HepG2 (cell line): ENCODE data around the gene CRADD. TPM values are rescaled to one million over a fixed set of nuclear protein-coding genes. Genes with fewer than 3 reads are reported as not detected.

Experiments used
- EED ChIP-seq: sonication (generic); formaldehyde crosslinking; IDR thresholded peaks from 2 replicates; pipeline ENCODE4 v1.5.0; 2020; ENCODE audit warnings: mild to moderate bottlenecking, missing genetic modification reagents
- ELF3 ChIP-seq: IDR thresholded peaks from 2 replicates; pipeline ENCODE4 v1.6.1; 2016; ENCODE audit warnings: missing genetic modification reagents, missing compliant biosample characterization
- MEF2D ChIP-seq: sonication (generic); formaldehyde crosslinking; IDR thresholded peaks from 2 replicates; pipeline ENCODE4 v1.5.1; 2020; ENCODE audit warnings: mild to moderate bottlenecking, missing genetic modification reagents
- MTF2 ChIP-seq: sonication (generic); formaldehyde crosslinking; IDR thresholded peaks from 2 replicates; pipeline ENCODE4 v1.5.0; 2020; ENCODE audit warnings: missing genetic modification reagents, borderline replicate concordance
- POLR2G ChIP-seq: fragments of 200-400 bp; formaldehyde crosslinking; IDR thresholded peaks from 2 replicates; pipeline ENCODE4 v1.6.1; 2018; ENCODE audit warnings: mild to moderate bottlenecking, low read depth, low read length, moderate library complexity
- RFXAP ChIP-seq: sonication (generic); formaldehyde crosslinking; IDR thresholded peaks from 2 replicates; pipeline ENCODE4 v1.4.0; 2020; ENCODE audit warnings: missing genetic modification reagents, borderline replicate concordance
- TARDBP ChIP-seq: sonication (generic); formaldehyde crosslinking; IDR thresholded peaks from 2 replicates; pipeline ENCODE4 v1.8.0; 2022; ENCODE audit warnings: mild to moderate bottlenecking, missing genetic modification reagents
- ZMYM4 ChIP-seq: sonication (generic); formaldehyde crosslinking; IDR thresholded peaks from 2 replicates; pipeline ENCODE4 v1.8.1; 2023; ENCODE audit warnings: mild to moderate bottlenecking, missing genetic modification reagents
- ZNF136 ChIP-seq: sonication (generic); formaldehyde crosslinking; IDR thresholded peaks from 2 replicates; pipeline ENCODE4 v1.8.1; 2022; ENCODE audit warnings: low read depth, mild to moderate bottlenecking, moderate library complexity, missing genetic modification reagents
- ZNF230 ChIP-seq: sonication (generic); formaldehyde crosslinking; IDR thresholded peaks from 2 replicates; pipeline ENCODE4 v1.4.0; 2020; ENCODE audit warnings: mild to moderate bottlenecking, missing genetic modification reagents
- ZNF24 ChIP-seq: fragments of 450-650 bp; IDR thresholded peaks from 2 replicates; pipeline ENCODE4 v1.6.1; 2017; ENCODE audit warnings: antibody characterized with exemption, mild to moderate bottlenecking
- ZNF263 ChIP-seq: sonication (generic); formaldehyde crosslinking; IDR thresholded peaks from 2 replicates; pipeline ENCODE4 v1.4.0; 2020; ENCODE audit warnings: missing genetic modification reagents
- ZNF407 ChIP-seq: sonication (generic); formaldehyde crosslinking; IDR thresholded peaks from one replicate; pipeline ENCODE4 v1.5.1; 2020; ENCODE audit warnings: mild to moderate bottlenecking, missing genetic modification reagents; ENCODE audit errors: not compliant biosample characterization
- ZNF556 ChIP-seq: sonication (generic); formaldehyde crosslinking; IDR thresholded peaks from 2 replicates; pipeline ENCODE4 v1.4.0; 2020; ENCODE audit warnings: mild to moderate bottlenecking, missing genetic modification reagents, borderline replicate concordance
- ZSCAN22 ChIP-seq: sonication (generic); formaldehyde crosslinking; IDR thresholded peaks from 2 replicates; pipeline ENCODE4 v1.4.0; 2020; ENCODE audit warnings: mild to moderate bottlenecking, missing genetic modification reagents
- polyA plus RNA-seq, 8 experiments: library from polyadenylated mRNA; depleted of rRNA in 3 of 8; stranded (reverse) in 7 of 8; unstranded in 1 of 8; fragments of >200 nt; fragmentation: Illumina TruSeq in 4 of 8; extraction: Trizol in 4 of 8; gene quantifications; 2 replicates each; pipeline versions ENCODE4 v1.2.1 to v1.2.3, GENCODE V29; 2011 to 2016; ENCODE audit warnings: low read depth in 4 of 8, missing spikeins in 1 of 8, mixed read lengths in 1 of 8; ENCODE audit not compliant: insufficient read depth in 1 of 8
- total RNA-seq, 5 experiments: library from RNA; depleted of rRNA; stranded (reverse); fragments of >200 nt; fragmentation: Illumina TruSeq; extraction: Trizol; gene quantifications; 2 replicates each; pipeline ENCODE4 v1.2.3, GENCODE V29; 2016; ENCODE audit warnings: low read depth in 1 of 5
- TF ChIP-seq, protein P1 (sequence below): sonication (generic); formaldehyde crosslinking; IDR thresholded peaks from 2 replicates; pipeline ENCODE4 v1.4.0; 2020; ENCODE audit warnings: mild to moderate bottlenecking, missing genetic modification reagents
- TF ChIP-seq, protein P2 (sequence below): sonication (generic); formaldehyde crosslinking; IDR thresholded peaks from 2 replicates; pipeline ENCODE4 v1.4.0; 2020; ENCODE audit warnings: low read depth, missing genetic modification reagents

Gene CRADD
- total and polyA plus RNA-seq, 2 of the 13 experiments (the other 11 are each of a cell fraction or from before 2014, with no cell fraction given): 12.4 to 18.8 TPM

DNA sequence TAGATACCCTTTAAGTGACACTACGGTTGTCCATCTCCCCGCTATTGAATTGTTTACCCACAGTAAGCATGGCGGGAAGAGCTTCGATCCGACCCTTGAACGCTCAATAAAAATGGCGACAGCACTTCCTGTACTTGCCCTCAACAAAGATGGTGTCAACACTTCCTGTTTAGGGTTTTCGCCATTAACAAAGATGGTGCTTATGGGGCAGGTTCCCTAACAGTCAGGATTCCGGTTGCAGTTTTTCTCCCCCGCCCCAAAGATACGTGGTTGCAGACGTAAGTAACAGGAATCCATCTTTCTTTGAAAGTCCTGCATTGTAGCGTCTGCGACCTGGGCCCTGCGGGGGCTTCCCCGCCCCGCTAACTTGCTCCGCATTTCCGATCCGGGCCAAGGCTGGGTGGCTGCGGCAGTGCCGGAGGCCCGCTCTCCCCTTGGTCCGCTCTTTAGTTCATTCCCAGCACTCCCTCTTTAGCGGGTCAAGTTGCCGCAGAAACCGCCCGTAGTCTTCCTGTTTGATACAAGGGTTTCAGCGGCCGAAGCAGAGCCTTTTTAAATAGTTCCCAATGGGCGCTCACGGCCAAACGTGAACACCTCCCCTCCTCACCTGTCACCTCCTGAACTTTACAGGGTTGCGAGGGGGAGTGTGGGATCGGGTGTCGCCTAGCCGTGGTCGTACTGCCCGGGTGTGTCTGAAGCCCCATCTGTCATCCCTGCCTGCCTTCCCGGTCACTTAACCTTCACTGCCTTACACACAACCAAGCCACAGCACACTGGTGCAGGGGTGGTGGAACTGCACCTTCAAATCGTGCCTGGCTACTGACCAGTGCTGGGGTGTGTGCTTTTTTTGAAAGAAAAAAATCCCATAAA, at the start of gene CRADD (continued):
- TF ChIP-seq, protein P1, sequence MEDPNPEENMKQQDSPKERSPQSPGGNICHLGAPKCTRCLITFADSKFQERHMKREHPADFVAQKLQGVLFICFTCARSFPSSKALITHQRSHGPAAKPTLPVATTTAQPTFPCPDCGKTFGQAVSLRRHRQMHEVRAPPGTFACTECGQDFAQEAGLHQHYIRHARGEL (CRISPR knock-in tag): no peak
- 0 out of 2 replicates have a peak, but pooled peaks have one; percentile 52 for TF ChIP-seq ZSCAN22
- TF ChIP-seq ELF3 (CRISPR knock-in tag): peak; percentile 94
- TF ChIP-seq ZNF136: no peak
- peak; percentile 96 for TF ChIP-seq POLR2G
- TF ChIP-seq, protein P2, sequence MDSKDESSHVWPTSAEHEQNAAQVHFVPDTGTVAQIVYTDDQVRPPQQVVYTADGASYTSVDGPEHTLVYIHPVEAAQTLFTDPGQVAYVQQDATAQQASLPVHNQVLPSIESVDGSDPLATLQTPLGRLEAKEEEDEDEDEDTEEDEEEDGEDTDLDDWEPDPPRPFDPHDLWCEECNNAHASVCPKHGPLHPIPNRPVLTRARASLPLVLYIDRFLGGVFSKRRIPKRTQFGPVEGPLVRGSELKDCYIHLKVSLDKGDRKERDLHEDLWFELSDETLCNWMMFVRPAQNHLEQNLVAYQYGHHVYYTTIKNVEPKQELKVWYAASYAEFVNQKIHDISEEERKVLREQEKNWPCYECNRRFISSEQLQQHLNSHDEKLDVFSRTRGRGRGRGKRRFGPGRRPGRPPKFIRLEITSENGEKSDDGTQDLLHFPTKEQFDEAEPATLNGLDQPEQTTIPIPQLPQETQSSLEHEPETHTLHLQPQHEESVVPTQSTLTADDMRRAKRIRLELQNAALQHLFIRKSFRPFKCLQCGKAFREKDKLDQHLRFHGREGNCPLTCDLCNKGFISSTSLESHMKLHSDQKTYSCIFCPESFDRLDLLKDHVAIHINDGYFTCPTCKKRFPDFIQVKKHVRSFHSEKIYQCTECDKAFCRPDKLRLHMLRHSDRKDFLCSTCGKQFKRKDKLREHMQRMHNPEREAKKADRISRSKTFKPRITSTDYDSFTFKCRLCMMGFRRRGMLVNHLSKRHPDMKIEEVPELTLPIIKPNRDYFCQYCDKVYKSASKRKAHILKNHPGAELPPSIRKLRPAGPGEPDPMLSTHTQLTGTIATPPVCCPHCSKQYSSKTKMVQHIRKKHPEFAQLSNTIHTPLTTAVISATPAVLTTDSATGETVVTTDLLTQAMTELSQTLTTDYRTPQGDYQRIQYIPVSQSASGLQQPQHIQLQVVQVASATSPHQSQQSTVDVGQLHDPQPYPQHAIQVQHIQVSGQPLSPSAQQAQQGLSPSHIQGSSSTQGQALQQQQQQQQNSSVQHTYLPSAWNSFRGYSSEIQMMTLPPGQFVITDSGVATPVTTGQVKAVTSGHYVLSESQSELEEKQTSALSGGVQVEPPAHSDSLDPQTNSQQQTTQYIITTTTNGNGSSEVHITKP: no peak; the same call in 1 of the 2 replicates
- peak; percentile 75; the same call in 1 of the 2 replicates for TF ChIP-seq ZNF230 (CRISPR knock-in tag)
- no peak for TF ChIP-seq MTF2 (CRISPR knock-in tag)
- TF ChIP-seq ZNF407 (CRISPR knock-in tag): no peak
- no peak for TF ChIP-seq ZNF24
- TF ChIP-seq TARDBP (CRISPR knock-in tag): peak; percentile 61
- no peak; the same call in 1 of the 2 replicates for TF ChIP-seq EED
- no peak for TF ChIP-seq ZNF263 (CRISPR knock-in tag)
- peak; percentile 95 for TF ChIP-seq ZMYM4 (CRISPR knock-in tag)
- TF ChIP-seq ZNF556 (CRISPR knock-in tag): peak; percentile 87; the same call in 1 of the 2 replicates
- TF ChIP-seq RFXAP: no peak; the same call in 1 of the 2 replicates
- peak; percentile 29 for TF ChIP-seq MEF2D (CRISPR knock-in tag)
